Cardiac muscle cell (in vitro differentiated cells and primary cell): ENCODE results near the gene CDKN1A. TPM values are rescaled to one million over a fixed set of nuclear protein-coding genes. Genes with fewer than 3 reads are reported as not detected.
"Not testable (repeated sequence)": the region's sequence is repeated elsewhere in the genome, so short reads cannot be mapped to it uniquely, and the experiment has no call there.

Experiments used
- DNase-seq, 2 donors: peaks; one replicate each; pipeline versions ENCODE4 v3.0.0 to v3.0.0-alpha.2; 2010 to 2017; ENCODE audit warnings: low read depth in 1 of 2, low spot score in 1 of 2
- H3K27ac ChIP-seq: fragments of 200-600 bp; sonication (generic); 2 replicates; pipeline ENCODE4 v1.5.1; 2016
- H3K27me3 ChIP-seq: fragments of 200-600 bp; sonication (generic); 2 replicates; pipeline ENCODE4 v1.6.0; 2016; ENCODE audit warnings: control low read depth
- H3K36me3 ChIP-seq: fragments of 200-600 bp; sonication (generic); 2 replicates; pipeline ENCODE4 v1.5.1; 2016; ENCODE audit warnings: control low read depth
- H3K4me1 ChIP-seq: fragments of 200-600 bp; sonication (generic); 2 replicates; pipeline ENCODE4 v1.8.1; 2017; ENCODE audit warnings: low read depth, mild to moderate bottlenecking, mixed run types
- H3K4me3 ChIP-seq: fragments of 200-600 bp; sonication (generic); 2 replicates; pipeline ENCODE4 v1.5.1; 2016; ENCODE audit warnings: mild to moderate bottlenecking
- H3K9me3 ChIP-seq: fragments of 200-600 bp; sonication (generic); 2 replicates; pipeline ENCODE4 v1.5.1; 2017; ENCODE audit warnings: low read depth, mild to moderate bottlenecking, control low read depth
- polyA plus RNA-seq: library from polyadenylated mRNA; unstranded; fragments of >200 nt; fragmentation: Nextera tagmentation; extraction: Ambion mirVana; gene quantifications from 2 replicates; pipeline ENCODE4 v1.2.1, GENCODE V29; 2016
- total RNA-seq: library from RNA; depleted of rRNA; stranded (reverse); fragments of >200 nt; gene quantifications from 2 replicates; pipeline ENCODE4 v1.2.3, GENCODE V29; 2016
- TF ChIP-seq, protein P1 (sequence below): IDR thresholded peaks from 2 replicates; pipeline ENCODE4 v1.5.1; 2012; ENCODE audit warnings: low read depth, mild to moderate bottlenecking, low read length

The CDKN1A gene
- total and polyA plus RNA-seq, 2 experiments from 2014 or later: 60.8 to 141 TPM

DNA sequence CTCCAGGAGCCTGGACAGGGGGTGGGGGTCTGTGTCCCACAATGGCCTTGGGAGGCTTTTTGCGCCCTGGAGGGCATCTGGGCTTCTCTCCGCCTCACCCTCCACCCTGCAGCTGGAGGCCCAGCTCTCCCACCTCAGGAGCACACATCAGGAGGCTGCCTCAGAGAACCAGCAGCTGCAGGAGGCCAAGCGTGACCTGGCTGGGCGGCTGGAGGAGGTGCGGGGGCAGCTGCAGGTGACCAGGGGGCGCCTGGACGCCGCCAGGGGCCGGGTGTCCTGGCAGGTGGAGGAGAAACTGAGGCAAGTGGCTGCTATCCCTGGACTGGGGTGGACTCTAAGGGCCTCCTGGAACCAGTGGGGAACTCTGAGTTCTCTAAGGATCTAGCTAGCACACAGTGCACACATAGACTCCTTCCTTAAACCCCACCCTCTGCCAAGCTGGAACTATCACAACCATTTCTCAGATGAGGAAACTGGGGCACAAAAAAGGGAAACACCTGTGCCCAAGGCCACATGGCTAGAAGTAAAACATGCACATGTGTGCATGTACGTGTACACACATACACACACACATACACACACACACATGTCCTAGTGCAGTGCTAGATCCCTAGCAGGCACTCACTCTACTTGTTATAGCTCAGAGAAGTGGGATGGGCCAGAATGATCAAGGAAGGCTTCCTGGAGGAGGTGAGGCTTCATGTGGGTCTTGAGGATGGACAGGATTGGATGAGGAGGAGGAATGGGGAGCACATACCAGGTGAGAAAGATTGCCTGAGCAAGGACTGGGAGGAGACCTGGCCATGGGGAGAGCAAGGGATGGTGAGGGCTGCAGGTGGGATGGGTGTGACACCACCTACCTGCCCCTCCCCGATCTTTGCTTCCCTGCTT lies 42.0 kb downstream of the CDKN1A start:
- Histone ChIP-seq H3K4me1 (no peaks in the 10 kb centered on the region), H3K36me3 (no peaks in the 10 kb centered on the region), H3K4me3 (no peak overlapping the region), H3K27me3 (no peaks in the 10 kb centered on the region), H3K27ac (no peak overlapping the region), H3K9me3 (no peaks in the 10 kb centered on the region)
- DNase-seq: no peak
- TF ChIP-seq, protein P1, sequence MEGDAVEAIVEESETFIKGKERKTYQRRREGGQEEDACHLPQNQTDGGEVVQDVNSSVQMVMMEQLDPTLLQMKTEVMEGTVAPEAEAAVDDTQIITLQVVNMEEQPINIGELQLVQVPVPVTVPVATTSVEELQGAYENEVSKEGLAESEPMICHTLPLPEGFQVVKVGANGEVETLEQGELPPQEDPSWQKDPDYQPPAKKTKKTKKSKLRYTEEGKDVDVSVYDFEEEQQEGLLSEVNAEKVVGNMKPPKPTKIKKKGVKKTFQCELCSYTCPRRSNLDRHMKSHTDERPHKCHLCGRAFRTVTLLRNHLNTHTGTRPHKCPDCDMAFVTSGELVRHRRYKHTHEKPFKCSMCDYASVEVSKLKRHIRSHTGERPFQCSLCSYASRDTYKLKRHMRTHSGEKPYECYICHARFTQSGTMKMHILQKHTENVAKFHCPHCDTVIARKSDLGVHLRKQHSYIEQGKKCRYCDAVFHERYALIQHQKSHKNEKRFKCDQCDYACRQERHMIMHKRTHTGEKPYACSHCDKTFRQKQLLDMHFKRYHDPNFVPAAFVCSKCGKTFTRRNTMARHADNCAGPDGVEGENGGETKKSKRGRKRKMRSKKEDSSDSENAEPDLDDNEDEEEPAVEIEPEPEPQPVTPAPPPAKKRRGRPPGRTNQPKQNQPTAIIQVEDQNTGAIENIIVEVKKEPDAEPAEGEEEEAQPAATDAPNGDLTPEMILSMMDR: no peak

DNA sequence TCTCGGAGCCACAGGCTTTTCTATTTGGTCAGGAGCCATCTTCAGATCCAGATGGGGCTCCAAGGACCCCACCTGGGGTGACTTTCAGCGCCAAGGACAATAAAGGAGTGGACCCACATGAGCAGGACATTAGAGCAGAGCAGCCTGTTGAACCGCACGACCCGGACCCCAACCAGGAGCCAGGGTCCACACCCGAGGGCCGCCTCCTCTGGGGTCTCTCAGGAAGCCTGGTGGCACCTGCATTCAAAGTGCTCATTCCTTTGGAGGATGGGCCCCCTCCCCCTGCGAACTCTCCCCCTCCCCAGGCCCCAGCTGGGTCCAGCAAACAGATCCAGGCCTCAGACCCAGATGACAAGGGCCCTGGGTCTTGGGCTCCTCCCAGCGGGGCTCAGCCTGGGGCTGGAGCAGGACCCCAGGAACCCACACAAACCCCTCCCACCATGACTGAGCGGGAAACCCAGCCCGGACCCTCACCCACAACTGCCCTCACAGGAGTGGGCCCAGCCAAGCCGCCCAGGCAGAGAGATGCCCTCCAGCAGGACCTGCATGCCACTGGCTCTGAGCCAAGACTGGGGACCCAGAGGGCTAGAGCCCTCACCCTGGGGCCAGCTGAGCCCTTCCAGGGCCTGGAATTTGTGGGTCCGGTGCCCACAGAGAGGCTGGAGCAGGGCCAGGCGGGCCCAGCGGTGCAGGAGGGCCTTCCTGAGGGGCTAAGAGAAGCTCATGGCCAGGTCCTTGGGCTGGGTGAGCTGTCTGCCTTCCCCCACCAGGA lies 43.0 kb downstream of the CDKN1A start:
- TF ChIP-seq, protein P1: no peak
- DNase-seq: peak in 1 of 2 donors; percentile 29

DNA sequence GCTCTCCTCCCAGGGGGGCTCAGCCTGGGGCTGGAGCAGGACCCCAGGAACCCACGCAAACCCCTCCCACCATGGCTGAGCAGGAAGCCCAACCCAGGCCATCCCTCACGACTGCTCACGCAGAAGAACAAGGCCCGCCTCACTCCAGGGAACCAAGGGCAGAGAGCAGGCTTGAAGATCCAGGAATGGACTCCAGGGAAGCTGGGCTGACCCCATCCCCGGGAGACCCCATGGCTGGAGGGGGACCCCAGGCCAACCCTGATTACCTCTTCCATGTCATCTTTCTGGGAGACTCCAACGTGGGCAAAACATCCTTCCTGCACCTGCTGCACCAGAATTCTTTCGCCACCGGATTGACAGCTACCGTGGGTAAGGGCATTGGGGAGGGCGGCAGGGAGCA lies 43.9 kb downstream of the CDKN1A start:
- Histone ChIP-seq H3K4me1 (no peaks in the 10 kb centered on the region), H3K27me3 (no peaks in the 10 kb centered on the region), H3K36me3 (no peaks in the 10 kb centered on the region), H3K4me3 (no peak overlapping the region), H3K27ac (no peak overlapping the region), H3K9me3 (no peaks in the 10 kb centered on the region)
- TF ChIP-seq, protein P1: no peak
- DNase-seq: no peak

More for the DNA sequence above, 43.0 kb downstream of the CDKN1A start:
- Histone ChIP-seq H3K36me3 (no peaks in the 10 kb centered on the region), H3K4me1 (no peaks in the 10 kb centered on the region), H3K27me3 (no peaks in the 10 kb centered on the region), H3K4me3 (no peak overlapping the region), H3K27ac (no peak overlapping the region), H3K9me3 (no peaks in the 10 kb centered on the region)

DNA sequence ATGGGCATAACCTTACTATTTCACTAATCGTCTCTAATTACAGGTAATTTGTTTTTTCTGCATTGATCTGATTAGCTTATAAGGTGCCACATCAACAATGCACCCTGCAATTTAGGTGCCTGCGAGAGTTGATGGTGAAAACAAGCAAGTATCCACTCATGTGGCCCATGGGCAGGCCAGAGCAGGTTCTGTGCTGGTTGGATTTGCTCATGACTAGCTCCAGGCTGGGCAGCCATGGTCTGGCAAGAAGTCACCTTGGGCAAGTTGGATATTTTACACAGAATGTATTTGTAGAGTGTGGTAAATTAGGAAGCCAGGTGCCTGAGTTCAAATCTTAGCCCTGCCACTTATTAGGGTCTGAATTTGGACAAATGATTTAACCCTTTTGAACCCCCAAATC lies 44.4 kb downstream of the CDKN1A start:
- H3K27me3 ChIP-seq: no peaks in the 10 kb centered on the region

DNA sequence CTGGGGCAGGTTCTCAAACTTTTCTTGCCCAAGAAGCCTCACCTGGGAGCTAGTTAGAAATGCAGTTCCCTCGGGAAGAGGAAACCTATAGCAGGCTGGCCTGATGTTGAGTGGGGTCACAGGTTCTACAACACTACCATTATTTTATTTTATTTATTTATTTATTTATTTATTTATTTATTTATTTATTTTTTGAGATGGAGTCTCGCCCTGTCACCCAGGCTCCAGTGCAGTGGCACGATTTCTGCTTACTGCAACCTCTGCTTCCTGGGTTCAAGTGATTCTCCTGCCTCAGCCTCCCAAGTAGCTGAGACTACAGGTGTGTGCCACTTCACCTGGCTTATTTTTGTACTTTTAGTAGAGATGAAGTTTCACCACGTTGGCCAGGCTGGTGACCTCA lies 45.5 kb downstream of the CDKN1A start:
- not testable (repeated sequence) for H3K27ac ChIP-seq, H3K4me1 ChIP-seq, DNase-seq, H3K27me3 ChIP-seq, H3K9me3 ChIP-seq, H3K4me3 ChIP-seq, H3K36me3 ChIP-seq

More for the DNA sequence above, 44.4 kb downstream of the CDKN1A start:
- no peak for DNase-seq
- H3K4me1 ChIP-seq: no peaks in the 10 kb centered on the region
- TF ChIP-seq, protein P1: no peak
- H3K9me3 ChIP-seq: no peaks in the 10 kb centered on the region
- H3K27ac ChIP-seq: no peak overlapping the region
- H3K4me3 ChIP-seq: no peak overlapping the region
- H3K36me3 ChIP-seq: no peaks in the 10 kb centered on the region
